Naive thymus-derived CD4-positive, alpha-beta T cell (primary cell): Measurements from ENCODE around the gene CAPN1. TPM values are rescaled to one million over a fixed set of nuclear protein-coding genes. Genes with fewer than 3 reads are reported as not detected.
"Not testable (repeated sequence)": the region's sequence is repeated elsewhere in the genome, so short reads cannot be mapped to it uniquely, and the experiment has no call there.

ENCODE experiments used
- ATAC-seq: fragments of 150-1000 bp; cut with Tn5 transposase; 2 replicates; pipeline ENCODE4 v1.10.0; 2021; ENCODE audit warnings: mild to moderate bottlenecking, moderate library complexity
- CTCF ChIA-PET: fragments of 350-600 bp; sonication (Branson Sonifier 250); formaldehyde crosslinking; loops from one replicate; lab custom pipeline; 2021; ENCODE audit warnings: antibody characterized with exemption; lab: Charles Lee
- POLR2A ChIA-PET: fragments of 350-600 bp; sonication (Branson Sonifier 250); formaldehyde crosslinking; loops from one replicate; lab custom pipeline; 2021; ENCODE audit warnings: antibody characterized with exemption, inconsistent platforms; lab: Charles Lee
- DNase-seq, 9 donors: peaks; one replicate each; pipeline versions ENCODE4 v3.0.0 to v3.0.0-alpha.2; 2020 to 2022; ENCODE audit warnings: mixed read lengths in 1 of 9
- H3K27ac ChIP-seq: one replicate; pipeline ENCODE4 v1.7.0; 2013; ENCODE audit warnings: mild to moderate bottlenecking, low read depth, low read length, moderate library complexity
- H3K27me3 ChIP-seq, 2 donors: one replicate each; pipeline ENCODE4 v1.7.0; 2013; ENCODE audit warnings: low read length in 2 of 2, mild to moderate bottlenecking in 2 of 2, moderate library complexity in 2 of 2; ENCODE audit not compliant: control insufficient read depth in 2 of 2, insufficient read depth in 2 of 2
- H3K36me3 ChIP-seq, 3 experiments: 1 replicate in 2 of 3; 2 replicates in 1 of 3; pipeline ENCODE4 v1.7.0; 2013; ENCODE audit warnings: low read length in 3 of 3, mild to moderate bottlenecking in 3 of 3, moderate library complexity in 1 of 3; ENCODE audit not compliant: insufficient read depth in 3 of 3, control insufficient read depth in 2 of 3
- H3K4me1 ChIP-seq, 2 donors: one replicate each; pipeline ENCODE4 v1.7.0; 2013; ENCODE audit warnings: low read length in 2 of 2, mild to moderate bottlenecking in 2 of 2, moderate library complexity in 1 of 2; ENCODE audit not compliant: control insufficient read depth in 2 of 2, insufficient read depth in 2 of 2
- H3K4me3 ChIP-seq: 2 replicates; pipeline ENCODE4 v1.7.0; 2013; ENCODE audit warnings: mild to moderate bottlenecking, low read length
- H3K9me3 ChIP-seq, 3 experiments: 1 replicate in 2 of 3; 2 replicates in 1 of 3; pipeline ENCODE4 v1.7.0; 2013; ENCODE audit warnings: low read length in 3 of 3; ENCODE audit not compliant: control insufficient read depth in 2 of 3
- H3K27ac Mint-ChIP-seq, 9 donors: one replicate each; pipeline ENCODE4 v1.8.0; 2020 to 2022; ENCODE audit warnings: mixed read lengths in 9 of 9, mild to moderate bottlenecking in 8 of 9, moderate library complexity in 5 of 9, inconsistent platforms in 2 of 9
- H3K27me3 Mint-ChIP-seq, 5 donors: one replicate each; pipeline ENCODE4 v1.8.0; 2021 to 2022; ENCODE audit warnings: mixed read lengths in 5 of 5, mild to moderate bottlenecking in 1 of 5
- H3K36me3 Mint-ChIP-seq, 5 donors: one replicate each; pipeline ENCODE4 v1.8.0; 2020 to 2022; ENCODE audit warnings: mixed read lengths in 5 of 5, mild to moderate bottlenecking in 3 of 5, inconsistent platforms in 1 of 5
- H3K4me1 Mint-ChIP-seq, 7 donors: one replicate each; pipeline ENCODE4 v1.8.0; 2020 to 2022; ENCODE audit warnings: mixed read lengths in 7 of 7, mild to moderate bottlenecking in 3 of 7, inconsistent platforms in 1 of 7
- H3K4me3 Mint-ChIP-seq, 10 donors: one replicate each; pipeline ENCODE4 v1.8.0; 2020 to 2022; ENCODE audit warnings: mild to moderate bottlenecking in 10 of 10, mixed read lengths in 10 of 10, moderate library complexity in 6 of 10, inconsistent platforms in 2 of 10
- H3K9me3 Mint-ChIP-seq, 11 donors: one replicate each; pipeline ENCODE4 v1.8.0; 2020 to 2022; ENCODE audit warnings: mixed read lengths in 11 of 11, mild to moderate bottlenecking in 4 of 11, inconsistent platforms in 1 of 11, moderate library complexity in 1 of 11
- intact Hi-C, 2 donors: fragments of 100-400 bp; cut with micrococcal nuclease; formaldehyde crosslinking; loops; one replicate each; pipeline ENCODE4 v1.15.1; 2023
- polyA plus RNA-seq, 2 donors: library from polyadenylated mRNA; unstranded; fragments of 300-500 nt; fragmentation: Illumina TruSeq; gene quantifications; one replicate each; pipeline ENCODE4 v1.2.3, GENCODE V29; 2021
- total RNA-seq, 6 experiments: library from RNA in 5 of 6; stranded (reverse) in 5 of 6; gene quantifications; 1 replicate in 5 of 6; 2 replicates in 1 of 6; pipeline ENCODE4 v1.2.3 and lab custom pipeline; 2021 to 2026

The CAPN1 gene
- total and polyA plus RNA-seq, 7 experiments from 2014 or later: 73.1 to 195 (median 99.8) TPM

DNA sequence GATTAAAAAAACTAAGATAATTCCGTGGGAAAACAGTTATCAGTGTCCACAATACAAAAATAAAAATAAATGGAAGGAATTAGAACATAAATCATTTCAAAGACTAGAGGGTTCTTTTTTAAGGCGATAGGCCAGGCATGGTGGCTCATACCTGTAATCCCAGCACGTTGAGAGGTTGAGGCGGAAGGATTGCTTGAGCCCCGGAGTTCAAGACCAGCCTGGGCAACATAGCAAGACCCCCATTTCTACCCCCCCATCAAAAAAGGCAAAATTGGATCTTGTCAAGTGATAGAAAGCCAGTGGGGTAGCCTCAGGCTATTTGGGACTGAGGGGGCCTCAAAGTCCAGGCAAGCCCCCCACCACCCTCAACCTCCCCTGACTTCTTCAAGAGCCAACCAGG lies 59.4 kb downstream of the CAPN1 start:
- Mint-ChIP-seq H3K4me1 (no peaks in the 10 kb centered on the region), H3K4me3 (no peak overlapping the region), H3K9me3 (peaks cover 0 to 14% (median 3%) of the 10 kb centered on the region in 11 donors), H3K36me3 (peaks cover 0 to 4% (median 0%) of the 10 kb centered on the region in 5 donors), H3K27ac (no peak overlapping the region), H3K27me3 (peaks cover 0 to 4% (median 0%) of the 10 kb centered on the region in 5 donors)
- Histone ChIP-seq H3K36me3 (no peaks in the 10 kb centered on the region), H3K27ac (no peak overlapping the region), H3K4me3 (no peak overlapping the region), H3K27me3 (no peaks in the 10 kb centered on the region), H3K9me3 (no peaks in the 10 kb centered on the region), H3K4me1 (no peaks in the 10 kb centered on the region)
- intact Hi-C loops: no loop called here
- ChIA-PET POLR2A (no interaction called here), CTCF (no interaction called here)
- DNase-seq (no peak), ATAC-seq (no peak)

- H3K9me3 Mint-ChIP-seq: peaks cover 0 to 14% (median 3%) of the 10 kb centered on the region in 11 donors
- peaks cover 0 to 4% (median 0%) of the 10 kb centered on the region in 5 donors for H3K27me3 Mint-ChIP-seq
- H3K27ac Mint-ChIP-seq: peak overlapping the region in 1 of 9 donors; percentile 20
- Histone ChIP-seq H3K36me3 (no peaks in the 10 kb centered on the region), H3K4me3 (no peak overlapping the region), H3K27me3 (no peaks in the 10 kb centered on the region), H3K27ac (no peak overlapping the region), H3K4me1 (no peaks in the 10 kb centered on the region), H3K9me3 (no peaks in the 10 kb centered on the region)
- no peaks in the 10 kb centered on the region for H3K4me1 Mint-ChIP-seq
- no peak for DNase-seq
- POLR2A ChIA-PET: interaction anchor here (0.7 kb wide), 1 partner anchor 78 kb away, joined by 3 read pairs; no protein-coding TSS in a partner anchor
- no peak for ATAC-seq
- H3K4me3 Mint-ChIP-seq: no peak overlapping the region
- CTCF ChIA-PET: no interaction called here
- peaks cover 0 to 4% (median 0%) of the 10 kb centered on the region in 5 donors for H3K36me3 Mint-ChIP-seq
- intact Hi-C loops: no loop called here
Measured at GRCh38 chr11:65241692-65242091, 60.0 kb downstream of the CAPN1 start.

- no peak overlapping the region for H3K4me3 Mint-ChIP-seq
- no peak overlapping the region for H3K27ac Mint-ChIP-seq
- ChIA-PET POLR2A (no interaction called here), CTCF (interaction anchor here (0.6 kb wide), 1 partner anchor 74 kb away, joined by 3 read pairs; no protein-coding TSS in a partner anchor)
- Histone ChIP-seq H3K27ac (no peak overlapping the region), H3K4me1 (no peaks in the 10 kb centered on the region), H3K9me3 (no peaks in the 10 kb centered on the region), H3K36me3 (no peaks in the 10 kb centered on the region), H3K27me3 (no peaks in the 10 kb centered on the region), H3K4me3 (no peak overlapping the region)
- peaks cover 0 to 14% (median 3%) of the 10 kb centered on the region in 11 donors for H3K9me3 Mint-ChIP-seq
- DNase-seq (no peak), ATAC-seq (no peak)
- intact Hi-C loops: no loop called here
- peaks cover 0 to 4% (median 0%) of the 10 kb centered on the region in 5 donors for H3K36me3 Mint-ChIP-seq
- peaks cover 0 to 2% (median 0%) of the 10 kb centered on the region in 5 donors for H3K27me3 Mint-ChIP-seq
- no peaks in the 10 kb centered on the region for H3K4me1 Mint-ChIP-seq
Measured at GRCh38 chr11:65242389-65242788, 60.7 kb downstream of the CAPN1 start.

DNA sequence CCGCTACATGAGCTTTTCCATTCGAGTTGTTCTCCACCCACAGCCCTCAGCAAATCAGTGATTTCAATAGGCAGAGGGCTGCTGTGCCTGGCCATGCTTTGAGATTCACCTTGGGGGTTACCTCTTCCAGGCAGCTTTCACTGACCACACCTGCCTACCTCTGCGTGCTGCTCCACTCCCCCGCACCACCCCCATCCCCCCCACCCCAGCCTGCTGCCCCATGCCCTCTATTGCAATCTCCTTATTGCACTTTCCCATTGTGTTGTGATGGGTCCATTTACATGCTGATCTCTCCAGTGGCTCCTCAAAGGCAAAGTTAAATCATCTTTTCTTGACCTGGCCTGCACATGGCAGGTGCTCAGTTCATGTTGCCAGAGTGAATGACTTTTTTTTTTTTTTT lies 62.1 kb downstream of the CAPN1 start:
- Histone ChIP-seq H3K4me3 (no peak overlapping the region), H3K27ac (no peak overlapping the region), H3K4me1 (no peaks in the 10 kb centered on the region), H3K36me3 (no peaks in the 10 kb centered on the region), H3K9me3 (no peaks in the 10 kb centered on the region), H3K27me3 (no peaks in the 10 kb centered on the region)
- Mint-ChIP-seq H3K36me3 (peaks cover 0 to 4% (median 0%) of the 10 kb centered on the region in 5 donors), H3K4me3 (no peak overlapping the region), H3K27ac (no peak overlapping the region), H3K27me3 (peaks cover 0 to 3% (median 0%) of the 10 kb centered on the region in 5 donors), H3K4me1 (no peaks in the 10 kb centered on the region), H3K9me3 (peaks cover 0 to 14% (median 3%) of the 10 kb centered on the region in 11 donors)
- ChIA-PET CTCF (interaction anchor here (0.6 to 0.7 kb wide), 2 partner anchors 74 to 262 kb away, joined by 3 read pairs; no protein-coding TSS in a partner anchor), POLR2A (no interaction called here)
- ATAC-seq: no peak
- DNase-seq: no peak
- intact Hi-C loops: no loop called here

DNA sequence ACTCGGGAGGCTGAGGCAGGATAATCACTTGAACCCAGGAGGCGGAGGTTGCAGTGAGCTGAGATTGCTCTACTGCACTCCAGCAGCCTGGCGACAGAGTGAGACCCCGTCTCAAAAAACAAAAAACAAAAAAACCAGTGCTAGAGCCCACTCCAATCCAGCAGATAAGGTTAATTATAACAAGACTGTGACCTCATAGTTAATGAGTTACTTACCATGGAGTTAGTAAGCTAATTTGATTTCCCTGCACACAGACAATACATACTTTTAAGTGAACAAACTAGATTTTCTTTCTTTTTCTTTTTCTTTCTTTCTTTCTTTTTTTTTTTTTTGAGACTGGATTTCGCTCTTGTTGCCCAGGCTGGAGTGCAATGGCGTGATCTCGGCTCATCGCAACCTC lies 63.3 kb downstream of the CAPN1 start:
- intact Hi-C loops, H3K27me3 Mint-ChIP-seq, H3K36me3 ChIP-seq, H3K27me3 ChIP-seq, H3K4me1 Mint-ChIP-seq, POLR2A ChIA-PET, H3K27ac Mint-ChIP-seq, H3K4me3 ChIP-seq, H3K4me3 Mint-ChIP-seq, ATAC-seq, H3K36me3 Mint-ChIP-seq, H3K4me1 ChIP-seq, H3K27ac ChIP-seq, DNase-seq, H3K9me3 ChIP-seq: not testable (repeated sequence)
- peaks cover 0 to 14% (median 3%) of the 10 kb centered on the region in 11 donors for H3K9me3 Mint-ChIP-seq
- CTCF ChIA-PET: interaction anchor here (0.7 to 1.0 kb wide), 2 partner anchors 53 to 85 kb away, joined by 3 to 6 read pairs; no protein-coding TSS in a partner anchor

DNA sequence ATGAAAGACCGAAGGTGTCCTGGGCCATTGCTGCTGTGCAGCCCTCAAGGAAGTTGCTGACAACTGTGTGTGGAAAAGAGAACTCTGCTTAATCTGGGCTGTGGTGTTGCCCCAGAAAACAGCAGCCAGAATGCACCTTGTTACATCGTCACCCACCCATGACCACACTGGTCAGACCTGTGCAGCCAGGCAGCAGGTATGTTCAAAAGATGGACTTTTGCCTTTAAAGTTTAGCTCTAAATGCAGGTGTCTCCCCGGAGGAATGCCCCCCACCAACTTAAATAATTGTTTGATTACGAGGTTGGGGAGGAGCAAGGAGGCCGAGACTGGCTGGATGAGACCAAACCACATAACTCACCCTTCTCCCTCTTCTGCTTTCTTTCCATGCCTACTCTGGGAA lies 64.8 kb downstream of the CAPN1 start:
- intact Hi-C loops: no loop called here

GRCh38 chr11:65248184-65248710 lies 66.5 kb downstream of the CAPN1 start:
- H3K9me3 Mint-ChIP-seq, POLR2A ChIA-PET, DNase-seq, CTCF ChIA-PET, H3K27ac Mint-ChIP-seq, H3K27me3 Mint-ChIP-seq, H3K27me3 ChIP-seq, H3K27ac ChIP-seq, H3K4me1 Mint-ChIP-seq, H3K36me3 Mint-ChIP-seq, H3K36me3 ChIP-seq, H3K9me3 ChIP-seq, H3K4me1 ChIP-seq, intact Hi-C loops, ATAC-seq, H3K4me3 Mint-ChIP-seq, H3K4me3 ChIP-seq: not testable (repeated sequence)

More for the DNA sequence above, 64.8 kb downstream of the CAPN1 start:
- peaks cover 0 to 3% (median 0%) of the 10 kb centered on the region in 5 donors for H3K27me3 Mint-ChIP-seq
- Histone ChIP-seq H3K9me3 (no peaks in the 10 kb centered on the region), H3K27me3 (no peaks in the 10 kb centered on the region), H3K36me3 (no peaks in the 10 kb centered on the region), H3K27ac (no peak overlapping the region), H3K4me1 (no peaks in the 10 kb centered on the region), H3K4me3 (no peak overlapping the region)
- H3K4me1 Mint-ChIP-seq: no peaks in the 10 kb centered on the region
- CTCF ChIA-PET: interaction anchor here (0.7 kb wide), 1 partner anchor 21 kb away, joined by 3 read pairs; no protein-coding TSS in a partner anchor
- H3K27ac Mint-ChIP-seq: no peak overlapping the region
- POLR2A ChIA-PET: no interaction called here
- DNase-seq (no peak), ATAC-seq (no peak)
- H3K36me3 Mint-ChIP-seq: peaks cover 0 to 4% (median 0%) of the 10 kb centered on the region in 5 donors
- no peak overlapping the region for H3K4me3 Mint-ChIP-seq
- peaks cover 0 to 14% (median 3%) of the 10 kb centered on the region in 11 donors for H3K9me3 Mint-ChIP-seq
